HepG2 (cell line): ENCODE results near the gene HACL1. TPM values are rescaled to one million over a fixed set of nuclear protein-coding genes. Genes with fewer than 3 reads are reported as not detected.

Experiments used
- ARID5B ChIP-seq: IDR thresholded peaks from 2 replicates; pipeline ENCODE4 v1.4.0; 2020; ENCODE audit warnings: mild to moderate bottlenecking, missing genetic modification reagents
- BORCS8-MEF2B ChIP-seq: sonication (generic); formaldehyde crosslinking; IDR thresholded peaks from 2 replicates; pipeline ENCODE4 v1.8.0; 2022; ENCODE audit warnings: mild to moderate bottlenecking, missing genetic modification reagents
- BRD4 ChIP-seq: sonication (generic); formaldehyde crosslinking; IDR thresholded peaks from 2 replicates; pipeline ENCODE4 v1.4.0; 2020; ENCODE audit warnings: missing genetic modification reagents
- GMEB2 ChIP-seq: IDR thresholded peaks from 2 replicates; pipeline ENCODE4 v1.6.1; 2016; ENCODE audit warnings: missing biosample characterization, missing genetic modification reagents, low read depth
- GZF1 ChIP-seq: sonication (generic); formaldehyde crosslinking; IDR thresholded peaks from 2 replicates; pipeline ENCODE4 v1.5.1; 2020; ENCODE audit warnings: mild to moderate bottlenecking, missing genetic modification reagents
- NFIC ChIP-seq: IDR thresholded peaks from 2 replicates; pipeline ENCODE4 v1.6.1; 2012; ENCODE audit warnings: mild to moderate bottlenecking, low read length, inconsistent platforms
- PHB2 ChIP-seq: fragments of 450-650 bp; IDR thresholded peaks from 2 replicates; pipeline ENCODE4 v1.6.1; 2018; ENCODE audit not compliant: partially characterized antibody
- PLRG1 ChIP-seq: fragments of 450-650 bp; conservative IDR thresholded peaks from 2 replicates; pipeline ENCODE4 v1.6.1; 2016
- POLR2G ChIP-seq: fragments of 200-400 bp; formaldehyde crosslinking; IDR thresholded peaks from 2 replicates; pipeline ENCODE4 v1.6.1; 2018; ENCODE audit warnings: mild to moderate bottlenecking, low read depth, low read length, moderate library complexity
- RARA ChIP-seq: IDR thresholded peaks from 2 replicates; pipeline ENCODE4 v1.6.1; 2016; ENCODE audit warnings: missing genetic modification reagents, missing compliant biosample characterization
- RFX3 ChIP-seq: IDR thresholded peaks from 2 replicates; pipeline ENCODE4 v1.6.1; 2016; ENCODE audit warnings: missing biosample characterization, missing genetic modification reagents
- SAFB2 ChIP-seq: sonication (generic); formaldehyde crosslinking; IDR thresholded peaks from 2 replicates; pipeline ENCODE4 v1.5.1; 2020; ENCODE audit warnings: missing genetic modification reagents, low read depth, mild to moderate bottlenecking, borderline replicate concordance
- SIN3A ChIP-seq: IDR thresholded peaks from 2 replicates; pipeline ENCODE4 v1.6.1; 2011; ENCODE audit warnings: low read depth, mild to moderate bottlenecking, control low read depth, low read length, borderline replicate concordance
- SIX4 ChIP-seq: sonication (generic); formaldehyde crosslinking; IDR thresholded peaks from 2 replicates; pipeline ENCODE4 v1.4.0; 2020; ENCODE audit warnings: missing genetic modification reagents
- TFAP4 ChIP-seq: sonication (generic); IDR thresholded peaks from 2 replicates; pipeline ENCODE4 v1.6.1; 2016; ENCODE audit warnings: low read depth, borderline replicate concordance
- ZBTB49 ChIP-seq: sonication (generic); formaldehyde crosslinking; IDR thresholded peaks from 2 replicates; pipeline ENCODE4 v1.4.0; 2020; ENCODE audit warnings: missing genetic modification reagents, borderline replicate concordance
- ZBTB7B ChIP-seq: sonication (generic); formaldehyde crosslinking; IDR thresholded peaks from 2 replicates; pipeline ENCODE4 v1.4.0; 2020; ENCODE audit warnings: missing genetic modification reagents
- ZGPAT ChIP-seq: IDR thresholded peaks from 2 replicates; pipeline ENCODE4 v1.6.1; 2016; ENCODE audit warnings: mild to moderate bottlenecking
- ZNF563 ChIP-seq: sonication (generic); formaldehyde crosslinking; IDR thresholded peaks from 2 replicates; pipeline ENCODE4 v1.8.0; 2022; ENCODE audit warnings: mild to moderate bottlenecking, moderate library complexity, missing genetic modification reagents
- ZSCAN31 ChIP-seq: sonication (generic); formaldehyde crosslinking; IDR thresholded peaks from 2 replicates; pipeline ENCODE4 v1.5.0; 2020; ENCODE audit warnings: low read depth, mild to moderate bottlenecking, missing genetic modification reagents
- polyA plus RNA-seq, 8 experiments: library from polyadenylated mRNA; depleted of rRNA in 3 of 8; stranded (reverse) in 7 of 8; unstranded in 1 of 8; fragments of >200 nt; fragmentation: Illumina TruSeq in 4 of 8; extraction: Trizol in 4 of 8; gene quantifications; 2 replicates each; pipeline versions ENCODE4 v1.2.1 to v1.2.3, GENCODE V29; 2011 to 2016; ENCODE audit warnings: low read depth in 4 of 8, missing spikeins in 1 of 8, mixed read lengths in 1 of 8; ENCODE audit not compliant: insufficient read depth in 1 of 8
- total RNA-seq, 5 experiments: library from RNA; depleted of rRNA; stranded (reverse); fragments of >200 nt; fragmentation: Illumina TruSeq; extraction: Trizol; gene quantifications; 2 replicates each; pipeline ENCODE4 v1.2.3, GENCODE V29; 2016; ENCODE audit warnings: low read depth in 1 of 5

Gene HACL1
- total and polyA plus RNA-seq, 2 of the 13 experiments (the other 11 are each of a cell fraction or from before 2014, with no cell fraction given) = 22.1 to 25.7 TPM

GRCh38 chr3:15601399-15602145 lies at the start of gene HACL1, which contains the start of gene BTD (continued):
- TF ChIP-seq BORCS8-MEF2B (CRISPR knock-in tag) (peak; percentile 46; the same call in 1 of the 2 replicates), SIX4 (CRISPR knock-in tag) (no peak), RFX3 (CRISPR knock-in tag) (no peak), NFIC (no peak), TFAP4 (peak; percentile 88), ZGPAT (CRISPR knock-in tag) (peak; percentile 76; the same call in 1 of the 2 replicates), GMEB2 (0 out of 2 replicates have a peak, but pooled peaks have one; percentile 26), GZF1 (no peak), ZNF563 (CRISPR knock-in tag) (peak; percentile 52; the same call in 1 of the 2 replicates), PLRG1 (no peak), ZBTB7B (CRISPR knock-in tag) (0 out of 2 replicates have a peak, but pooled peaks have one; percentile 14), POLR2G (peak; percentile 88), BRD4 (0 out of 2 replicates have a peak, but pooled peaks have one; percentile 13), ZBTB49 (CRISPR knock-in tag) (no peak), SAFB2 (CRISPR knock-in tag) (peak; percentile 42; the same call in 1 of the 2 replicates), ZSCAN31 (CRISPR knock-in tag) (peak; percentile 66), PHB2 (no peak), SIN3A (peak; percentile 77; the same call in 1 of the 2 replicates), RARA (CRISPR knock-in tag) (peak; percentile 31; the same call in 1 of the 2 replicates), ARID5B (peak; percentile 54)
